HG02571 (cell line): ENCODE measurements around the gene RPUSD1.

ENCODE experiments used
- ATAC-seq: cut with Tn5 transposase; IDR thresholded peaks from one replicate; pipeline ENCODE4 v1.9.1; 2021; ENCODE audit warnings: mild to moderate bottlenecking, moderate library complexity; ENCODE audit not compliant: unreplicated experiment

RPUSD1 gene

GRCh38 chr16:799948-800833, 12.0 kb upstream of the RPUSD1 start, which contains the start of gene GNG13:
Gene GNG13 (minus strand): TSS chr16:800734. CDS start chr16:799077, 1,657 bp downstream.
- no peak for ATAC-seq

- ATAC-seq, result no peak
These were observed 11.1 kb upstream of the RPUSD1 start for GRCh38 chr16:799111-799947.

- no peak for ATAC-seq
These were observed 10.5 kb upstream of the RPUSD1 start for GRCh38 chr16:798666-799065.

- no peak for ATAC-seq
These were observed 9.5 kb upstream of the RPUSD1 start for GRCh38 chr16:797686-798085.

- no peak for ATAC-seq
These were observed 8.9 kb upstream of the RPUSD1 start for GRCh38 chr16:797120-797420.

DNA sequence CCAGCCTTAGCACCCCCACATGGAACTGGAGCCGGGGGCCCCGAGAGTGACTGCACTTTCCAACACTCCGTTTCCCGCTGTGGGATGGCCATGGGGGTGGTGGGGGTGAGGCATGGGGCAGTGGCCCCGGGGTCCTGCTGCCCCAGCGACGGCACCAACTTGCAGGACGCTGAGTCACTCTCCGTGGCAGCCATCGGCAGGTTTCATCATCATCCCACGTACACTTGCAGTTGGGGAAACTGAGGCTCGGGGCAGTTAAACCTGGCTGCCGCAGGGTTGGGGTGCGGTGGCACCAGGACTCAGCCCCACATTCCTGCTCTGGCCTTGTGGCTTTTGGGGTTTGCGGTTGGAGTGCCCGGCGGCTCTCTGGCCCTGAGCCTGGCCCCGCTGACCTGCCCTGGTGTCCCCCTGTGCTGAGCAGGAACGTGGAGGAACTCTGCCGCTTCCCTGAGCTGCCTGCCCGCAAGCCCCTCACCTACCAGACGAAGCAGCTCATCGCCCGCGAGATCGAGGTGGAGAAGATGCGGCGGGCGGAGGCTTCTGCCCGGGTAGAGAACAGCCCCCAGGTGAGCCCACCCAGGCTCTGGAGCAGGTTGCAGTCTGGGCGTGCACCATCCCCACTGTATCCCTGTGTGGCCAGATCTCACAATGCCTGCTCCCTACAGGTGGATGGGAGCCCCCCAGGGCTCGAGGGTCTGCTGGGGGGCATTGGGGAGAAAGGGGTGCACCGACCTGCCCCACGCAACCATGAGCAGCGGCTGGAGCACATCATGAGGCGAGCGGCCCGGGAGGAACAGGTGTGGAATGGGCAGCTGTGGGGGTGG, 8.3 kb upstream of the RPUSD1 start:
- no peak for ATAC-seq

- no peak for ATAC-seq
These were observed 7.5 kb upstream of the RPUSD1 start for GRCh38 chr16:795580-796229.

DNA sequence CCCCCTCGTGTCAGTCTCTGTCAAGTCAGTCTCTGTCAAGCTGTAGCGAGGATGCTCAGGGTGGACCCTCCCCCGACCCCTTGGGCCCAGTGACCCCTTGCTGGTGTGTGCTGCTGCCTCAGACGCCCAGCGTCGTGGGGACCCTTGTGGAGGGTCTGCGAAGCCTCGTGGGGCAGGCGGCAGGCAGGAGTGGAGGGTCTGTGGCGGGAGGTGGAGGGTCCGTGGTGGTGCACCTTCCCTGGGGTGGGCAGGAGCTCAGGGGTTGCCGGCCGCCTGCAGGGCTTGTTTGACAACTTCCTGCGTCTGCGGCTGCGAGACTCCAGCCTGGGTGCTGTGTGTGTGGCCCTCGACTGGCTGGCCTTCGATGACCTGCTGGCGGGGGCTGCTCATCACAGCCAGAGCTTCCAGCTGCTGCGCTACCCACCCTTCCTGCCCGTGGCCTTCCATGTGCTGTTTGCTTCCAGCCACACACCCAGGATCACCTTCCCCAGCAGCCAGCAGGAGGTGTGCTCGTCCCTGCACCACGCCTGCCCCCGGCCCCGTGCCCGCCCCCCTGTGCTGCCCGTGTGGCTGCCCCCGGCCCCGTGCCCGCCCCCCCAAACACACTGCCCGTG, 6.8 kb upstream of the RPUSD1 start:
- no peak for ATAC-seq

GRCh38 chr16:794091-794822, 6.1 kb upstream of the RPUSD1 start:
- ATAC-seq, result no peak

GRCh38 chr16:793414-793813, 5.2 kb upstream of the RPUSD1 start:
- ATAC-seq, result no peak

- no peak for ATAC-seq
These were observed 4.2 kb upstream of the RPUSD1 start for GRCh38 chr16:792221-792995.

- ATAC-seq, result no peak
These were observed 3.0 kb upstream of the RPUSD1 start for GRCh38 chr16:791131-791530.

DNA sequence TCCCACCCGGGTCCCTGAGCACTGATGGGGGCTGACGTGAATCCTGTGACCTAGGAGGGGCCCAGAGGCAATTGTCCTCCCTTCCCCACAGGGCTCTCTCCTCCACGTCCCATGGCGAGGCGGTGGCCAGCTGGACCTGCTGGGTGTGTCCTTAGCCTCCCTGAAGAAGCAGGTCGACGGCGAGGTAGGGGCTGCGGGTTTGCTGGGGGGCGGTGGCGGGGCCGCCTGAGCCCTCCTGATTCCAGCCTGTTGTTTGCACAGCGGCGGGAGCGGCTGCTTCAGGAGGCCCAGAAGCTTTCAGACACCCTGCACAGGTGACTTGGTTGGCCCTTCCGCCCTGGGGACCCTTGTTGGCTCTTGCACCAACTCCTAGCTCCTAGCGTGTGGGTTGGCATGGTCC, 1.9 kb upstream of the RPUSD1 start:
- ATAC-seq, result no peak

- no peak for ATAC-seq
These were observed 1.1 kb upstream of the RPUSD1 start for GRCh38 chr16:789191-789850.

GRCh38 chr16:788399-789126, 382 bp upstream of the RPUSD1 start, which contains the start of gene CHTF18:
Gene CHTF18 (plus strand): TSS chr16:788620. CDS start chr16:788685, 65 bp downstream.
- ATAC-seq, result peak; percentile 63

GRCh38 chr16:787321-787966, 737 bp downstream of the RPUSD1 start:
- no peak for ATAC-seq
